ENCODE data around the gene CDH9.

Gene CDH9, protein sequence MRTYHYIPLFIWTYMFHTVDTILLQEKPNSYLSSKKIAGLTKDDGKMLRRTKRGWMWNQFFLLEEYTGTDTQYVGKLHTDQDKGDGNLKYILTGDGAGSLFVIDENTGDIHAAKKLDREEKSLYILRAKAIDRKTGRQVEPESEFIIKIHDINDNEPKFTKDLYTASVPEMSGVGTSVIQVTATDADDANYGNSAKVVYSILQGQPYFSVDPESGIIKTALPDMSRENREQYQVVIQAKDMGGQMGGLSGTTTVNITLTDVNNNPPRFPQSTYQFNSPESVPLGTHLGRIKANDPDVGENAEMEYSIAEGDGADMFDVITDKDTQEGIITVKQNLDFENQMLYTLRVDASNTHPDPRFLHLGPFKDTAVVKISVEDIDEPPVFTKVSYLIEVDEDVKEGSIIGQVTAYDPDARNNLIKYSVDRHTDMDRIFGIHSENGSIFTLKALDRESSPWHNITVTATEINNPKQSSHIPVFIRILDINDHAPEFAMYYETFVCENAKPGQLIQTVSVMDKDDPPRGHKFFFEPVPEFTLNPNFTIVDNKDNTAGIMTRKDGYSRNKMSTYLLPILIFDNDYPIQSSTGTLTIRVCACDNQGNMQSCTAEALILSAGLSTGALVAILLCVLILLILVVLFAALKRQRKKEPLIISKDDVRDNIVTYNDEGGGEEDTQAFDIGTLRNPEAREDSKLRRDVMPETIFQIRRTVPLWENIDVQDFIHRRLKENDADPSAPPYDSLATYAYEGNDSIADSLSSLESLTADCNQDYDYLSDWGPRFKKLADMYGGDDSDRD

DNA sequence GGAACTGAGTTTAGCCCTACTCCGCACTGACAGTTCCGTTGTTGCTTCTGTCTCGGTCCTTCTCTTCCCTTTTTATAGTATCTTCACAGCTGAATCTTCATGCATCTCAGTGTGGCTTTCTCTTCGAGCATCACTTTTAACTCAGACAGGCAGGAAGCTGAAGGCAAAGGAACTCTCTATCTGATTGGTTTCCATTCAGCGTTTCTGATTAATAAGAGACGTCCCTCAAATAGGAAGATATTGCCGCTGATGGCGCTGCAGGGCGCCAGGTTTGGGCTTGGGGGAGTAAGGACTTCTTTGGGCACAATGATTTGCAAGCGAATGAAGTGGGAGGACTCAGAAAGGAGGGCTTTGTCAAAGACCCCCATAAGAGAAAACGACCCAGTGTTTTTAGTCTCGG lies at the start of gene CDH9:
TSS of gene CDH9 (minus strand) at position 111 of the 400 bp plus-strand sequence. CDS start 50,253 bp downstream, outside the sequence.
- DNase-seq (ENCODE audit: low read depth) = no peak

DNA sequence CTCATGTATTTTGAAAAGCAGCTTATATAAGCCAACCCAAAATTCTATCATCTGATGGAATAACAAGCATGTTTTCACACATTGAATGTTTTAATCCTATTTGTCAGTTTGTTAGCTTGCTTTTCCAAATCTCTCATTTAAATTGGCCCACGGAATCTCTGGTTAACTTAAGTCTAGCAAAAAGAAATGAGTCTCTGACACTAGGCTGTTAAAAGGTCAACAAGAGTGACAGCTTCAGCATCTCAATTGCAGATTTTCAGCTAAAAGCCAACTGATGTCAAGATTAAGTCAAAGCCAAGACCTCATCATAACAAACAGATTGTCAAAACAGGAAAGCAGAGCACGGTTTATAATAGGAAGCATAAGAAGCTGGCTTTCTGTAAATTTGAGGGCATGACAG lies 49.4 kb upstream of the CDH9 start:
- DNase-seq (ENCODE audit: low read depth) = no peak

- DNase-seq (ENCODE audit: low read depth) = no peak
Observed at GRCh38 chr5:27083449-27084415, 45.3 kb upstream of the CDH9 start.

- DNase-seq (ENCODE audit: low read depth) = no peak
Observed at GRCh38 chr5:27080147-27080546, 41.8 kb upstream of the CDH9 start.

GRCh38 chr5:27062451-27062850 lies 24.1 kb upstream of the CDH9 start:
- no peak for DNase-seq (ENCODE audit: low read depth)

DNA sequence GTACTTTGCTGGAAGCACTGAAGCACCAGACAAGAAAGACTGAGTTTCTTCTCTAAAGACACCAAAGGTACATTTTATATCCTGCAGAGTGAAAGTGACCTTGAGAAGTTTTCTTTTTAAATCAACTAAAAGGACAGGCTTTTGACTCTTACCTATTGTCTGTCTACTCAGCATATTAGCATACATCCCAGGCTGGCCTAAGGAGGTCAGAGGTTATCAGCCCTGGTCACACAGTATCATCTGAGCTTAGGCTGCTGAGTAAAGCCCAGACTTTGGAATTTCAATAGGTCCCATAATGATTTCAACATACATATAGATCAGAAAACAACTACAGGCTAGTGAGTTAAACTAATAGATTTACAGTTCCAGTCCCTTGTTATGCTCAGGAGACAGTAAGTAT lies 10.1 kb upstream of the CDH9 start:
- no peak for DNase-seq (ENCODE audit: low read depth)

GRCh38 chr5:27041372-27041771 lies 3.0 kb upstream of the CDH9 start:
- DNase-seq (ENCODE audit: low read depth) = no peak

DNA sequence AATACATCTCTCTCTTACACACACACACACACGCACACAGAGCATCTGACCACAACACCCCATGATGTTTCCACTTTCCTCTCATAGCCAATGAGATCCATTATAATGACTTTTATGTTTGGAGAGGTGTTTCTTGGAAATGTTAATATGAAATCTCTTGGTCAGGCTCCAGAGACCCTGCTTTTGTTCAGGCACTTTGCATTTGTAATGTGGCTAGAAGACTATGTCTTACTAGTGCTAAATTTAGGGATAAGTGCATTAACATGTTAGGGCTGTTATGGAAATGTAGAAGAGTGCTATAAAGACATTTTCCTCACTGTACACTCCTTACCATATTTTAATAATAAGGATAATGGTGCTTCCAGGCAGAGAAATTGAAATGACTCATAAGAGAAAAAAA lies 3.8 kb downstream of the CDH9 start:
- DNase-seq (ENCODE audit: low read depth) = no peak

DNA sequence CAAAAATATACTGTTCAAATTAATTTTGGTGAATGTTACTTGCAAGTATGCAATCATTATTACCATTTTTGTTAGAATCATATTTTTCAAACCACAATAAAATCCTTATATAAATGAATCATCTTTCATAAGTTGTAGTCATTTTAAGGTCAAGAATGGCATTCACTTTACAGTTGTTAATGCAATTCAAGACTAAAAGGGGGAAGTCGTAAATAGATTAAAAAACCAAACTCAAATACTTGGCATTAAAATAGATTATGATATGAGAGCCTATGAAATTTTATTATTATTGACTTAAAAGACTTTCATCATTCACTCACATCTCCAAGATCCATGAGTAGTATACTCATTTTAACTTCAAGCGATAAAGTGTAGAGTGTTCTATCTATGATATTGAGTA lies 11.6 kb downstream of the CDH9 start:
- no peak for DNase-seq (ENCODE audit: low read depth)

- DNase-seq (ENCODE audit: low read depth) = no peak
Observed at GRCh38 chr5:27026063-27026462, 12.3 kb downstream of the CDH9 start.

DNA sequence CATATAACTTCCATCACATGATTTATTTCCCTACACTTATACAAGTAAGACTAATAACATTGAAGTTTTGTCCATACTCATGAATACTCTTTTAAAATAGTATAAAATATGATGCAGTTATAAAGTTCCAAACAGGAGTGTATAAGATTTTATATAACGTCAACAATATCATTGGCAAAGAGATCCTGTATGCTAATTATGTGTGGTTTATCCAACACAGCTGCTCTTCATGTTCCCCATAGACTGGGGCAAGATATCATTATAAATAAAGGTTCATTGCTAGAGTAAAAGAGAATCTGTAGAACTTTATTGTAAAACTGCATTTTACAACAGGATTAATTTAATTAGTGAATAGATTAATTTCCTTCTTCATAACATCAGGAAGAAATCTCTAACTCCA lies 16.9 kb downstream of the CDH9 start:
- no peak for DNase-seq (ENCODE audit: low read depth)

GRCh38 chr5:27020973-27021372 lies 17.4 kb downstream of the CDH9 start:
- no peak for DNase-seq (ENCODE audit: low read depth)

GRCh38 chr5:27015758-27016157 lies 22.6 kb downstream of the CDH9 start:
- DNase-seq (ENCODE audit: low read depth) = no peak

DNA sequence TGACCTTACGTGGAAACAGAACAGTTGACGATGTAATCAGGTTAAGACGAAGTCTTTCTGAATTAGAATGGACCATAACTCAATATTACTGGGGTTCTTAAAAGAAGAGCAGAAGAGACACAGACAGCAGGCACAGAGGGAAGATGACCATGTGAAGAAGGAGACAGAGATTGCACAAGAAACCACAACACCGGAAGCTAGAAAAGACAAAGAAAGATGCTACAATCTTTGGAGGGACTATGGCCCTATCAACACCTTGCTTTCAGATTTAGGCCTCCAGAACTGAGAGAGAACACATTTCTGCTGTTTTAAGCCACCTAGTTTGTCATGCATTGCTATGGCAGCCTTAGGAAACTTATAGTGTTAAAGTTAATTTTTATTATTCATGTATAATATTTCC lies 27.1 kb downstream of the CDH9 start:
- no peak for DNase-seq (ENCODE audit: low read depth)

GRCh38 chr5:27010646-27011045 lies 27.7 kb downstream of the CDH9 start:
- DNase-seq (ENCODE audit: low read depth) = no peak

GRCh38 chr5:27009540-27009915 lies 28.9 kb downstream of the CDH9 start:
- DNase-seq (ENCODE audit: low read depth) = no peak

DNA sequence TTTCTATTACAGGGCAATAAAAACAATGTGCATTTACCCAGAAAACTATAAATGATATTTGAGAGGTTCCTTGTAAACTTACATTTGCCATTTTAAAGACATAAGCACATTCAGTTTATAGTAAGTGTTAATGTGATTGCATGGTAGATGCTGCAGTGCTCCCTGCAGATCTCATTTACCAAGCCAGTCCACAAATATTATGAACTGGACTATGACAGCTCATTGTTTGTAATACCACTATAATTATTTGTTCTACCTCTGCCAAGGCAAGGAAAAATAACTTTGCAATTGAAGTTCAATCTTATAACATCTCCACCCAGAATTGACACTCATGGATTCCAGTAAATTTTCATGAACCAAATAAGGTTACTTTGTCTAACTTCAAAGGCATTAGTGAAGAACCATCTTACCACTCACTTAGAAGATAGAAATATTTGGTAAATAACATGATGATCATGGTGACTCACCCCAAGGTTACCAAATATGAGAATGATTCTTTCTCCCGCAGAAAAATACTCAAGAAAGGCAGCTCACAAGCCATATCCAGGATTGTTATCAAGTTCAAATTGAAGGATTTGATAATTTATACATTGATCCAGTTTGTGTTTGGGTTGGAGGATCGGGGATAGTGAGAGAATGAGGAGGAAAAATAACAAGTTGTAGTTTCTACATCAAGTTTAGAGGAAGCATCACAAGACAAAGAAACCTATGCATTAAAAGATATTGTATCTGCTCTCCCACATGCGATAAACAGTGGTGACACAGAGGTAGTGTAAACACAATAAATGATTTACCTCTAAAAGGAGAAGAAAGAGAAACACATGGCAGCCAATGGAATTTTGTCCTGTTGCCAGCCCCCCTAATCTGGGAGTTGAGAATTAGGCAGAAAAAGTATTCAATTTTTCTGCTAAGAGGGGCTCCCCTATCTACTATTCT lies 29.5 kb downstream of the CDH9 start:
- no peak for DNase-seq (ENCODE audit: low read depth)

GRCh38 chr5:27007121-27007520 lies 31.3 kb downstream of the CDH9 start:
- DNase-seq (ENCODE audit: low read depth) = no peak

- no peak for DNase-seq (ENCODE audit: low read depth)
Observed at GRCh38 chr5:26986985-26987384, 51.4 kb downstream of the CDH9 start.

- no peak for DNase-seq (ENCODE audit: low read depth)
Observed at GRCh38 chr5:26981750-26982149, 56.6 kb downstream of the CDH9 start.

GRCh38 chr5:26959290-26959689 lies 79.1 kb downstream of the CDH9 start:
- DNase-seq (ENCODE audit: low read depth) = no peak
